GM23338 (cell line): ENCODE data around the gene MYO7B. TPM values are rescaled to one million over a fixed set of nuclear protein-coding genes. Genes with fewer than 3 reads are reported as not detected.

Experiments used
- ATAC-seq: fragments of 200-7000 bp; cut with Tn5 transposase; 3 replicates; pipeline ENCODE4 v1.9.1; 2020
- DNase-seq: peaks from one replicate; pipeline ENCODE4 v3.0.0-alpha.2; 2015; ENCODE audit warnings: low spot score
- H2AFZ ChIP-seq: fragments of 200-600 bp; sonication (generic); 2 replicates; pipeline ENCODE4 v1.8.0; 2016; ENCODE audit warnings: antibody characterized with exemption, mild to moderate bottlenecking, moderate library complexity
- H3F3A ChIP-seq: fragments of 200-600 bp; sonication (generic); replicated peaks from 2 replicates; pipeline ENCODE4 v1.8.0; 2017; ENCODE audit warnings: antibody characterized with exemption, mixed run types, low read depth
- H3K27ac ChIP-seq: fragments of 200-600 bp; sonication (generic); 2 replicates; pipeline ENCODE4 v1.6.1; 2016; ENCODE audit warnings: low read depth
- H3K27me3 ChIP-seq: fragments of 200-600 bp; sonication (generic); 2 replicates; pipeline ENCODE4 v1.8.0; 2016; ENCODE audit warnings: mild to moderate bottlenecking, mixed run types, moderate library complexity; ENCODE audit not compliant: insufficient read depth
- H3K36me3 ChIP-seq: fragments of 200-600 bp; sonication (generic); 2 replicates; pipeline ENCODE4 v1.8.0; 2016; ENCODE audit warnings: mild to moderate bottlenecking; ENCODE audit not compliant: insufficient read depth
- H3K4me1 ChIP-seq: fragments of 200-600 bp; sonication (generic); 2 replicates; pipeline ENCODE4 v1.8.0; 2016; ENCODE audit warnings: mild to moderate bottlenecking, moderate library complexity; ENCODE audit not compliant: insufficient read depth
- H3K4me2 ChIP-seq: fragments of 200-600 bp; sonication (generic); 2 replicates; pipeline ENCODE4 v1.7.1; 2017; ENCODE audit warnings: mixed run types
- H3K4me3 ChIP-seq: fragments of 200-600 bp; sonication (generic); 2 replicates; pipeline ENCODE4 v1.6.1; 2016; ENCODE audit warnings: mixed run types
- H3K79me2 ChIP-seq: fragments of 200-600 bp; sonication (generic); replicated peaks from 2 replicates; pipeline ENCODE4 v1.8.0; 2017; ENCODE audit warnings: mild to moderate bottlenecking; ENCODE audit not compliant: insufficient read depth
- H3K9me2 ChIP-seq: fragments of 200-600 bp; sonication (generic); 2 replicates; pipeline ENCODE4 v1.8.0; 2017; ENCODE audit not compliant: insufficient read depth
- H4K20me1 ChIP-seq: fragments of 200-600 bp; sonication (generic); replicated peaks from 2 replicates; pipeline ENCODE4 v1.8.0; 2017; ENCODE audit warnings: mild to moderate bottlenecking; ENCODE audit not compliant: insufficient read depth
- H3K27ac Mint-ChIP-seq: 2 replicates; pipeline ENCODE4 v1.8.0; 2020; ENCODE audit warnings: inconsistent platforms, mild to moderate bottlenecking, moderate library complexity, mixed read lengths
- H3K27me3 Mint-ChIP-seq: 3 replicates; pipeline ENCODE4 v1.8.0; 2022; ENCODE audit warnings: low read depth, mild to moderate bottlenecking, moderate library complexity, mixed read lengths, inconsistent platforms; ENCODE audit not compliant: insufficient read depth, poor library complexity
- H3K36me3 Mint-ChIP-seq: 3 replicates; pipeline ENCODE4 v1.8.0; 2021; ENCODE audit warnings: low read depth, mild to moderate bottlenecking, inconsistent platforms, moderate library complexity, mixed read lengths
- H3K4me1 Mint-ChIP-seq: 3 replicates; pipeline ENCODE4 v1.8.0; 2020; ENCODE audit warnings: mild to moderate bottlenecking, inconsistent platforms, mixed read lengths
- H3K4me3 Mint-ChIP-seq: 3 replicates; pipeline ENCODE4 v1.8.0; 2021; ENCODE audit warnings: moderate library complexity, mild to moderate bottlenecking, inconsistent platforms, mixed read lengths
- H3K9me3 Mint-ChIP-seq: 3 replicates; pipeline ENCODE4 v1.8.0; 2020; ENCODE audit warnings: moderate library complexity, mild to moderate bottlenecking, inconsistent platforms, mixed read lengths
- NANOG ChIP-seq: IDR thresholded peaks from 2 replicates; pipeline ENCODE4 v1.6.1; 2016; ENCODE audit warnings: antibody characterized with exemption, borderline replicate concordance
- ZNF114 ChIP-seq: fragments of 250-450 bp; sonication (Bioruptor Pico); IDR thresholded peaks from 2 replicates; pipeline ENCODE4 v1.5.0; 2020; ENCODE audit warnings: mild to moderate bottlenecking, moderate library complexity
- ZNF462 ChIP-seq: fragments of 250-450 bp; sonication (Bioruptor Pico); IDR thresholded peaks from 2 replicates; pipeline ENCODE4 v1.5.0; 2020; ENCODE audit warnings: mild to moderate bottlenecking, moderate library complexity
- polyA plus RNA-seq: library from polyadenylated mRNA; unstranded; fragments of >200 nt; fragmentation: Nextera tagmentation; extraction: Ambion mirVana; gene quantifications from 2 replicates; pipeline ENCODE4 v1.2.1, GENCODE V29; 2016
- total RNA-seq: library from RNA; depleted of rRNA; stranded (reverse); fragments of >200 nt; shearing (Covaris generic); gene quantifications from 2 replicates; pipeline ENCODE4 v1.2.3, GENCODE V29; 2014

MYO7B gene
- total and polyA plus RNA-seq, 2 experiments from 2014 or later: not detected

GRCh38 chr2:127680706-127681287 is 145.3 kb downstream of the MYO7B start (continued):
- TF ChIP-seq ZNF462 (CRISPR knock-in tag) (no peak), ZNF114 (CRISPR knock-in tag) (no peak)

- DNase-seq (peak; percentile 53), ATAC-seq (peak; percentile 68)
- no peak overlapping the region for H3K4me3 Mint-ChIP-seq
- no peak for TF ChIP-seq ZNF462 (CRISPR knock-in tag)
- no peak for TF ChIP-seq NANOG
- H3K4me1 Mint-ChIP-seq: peaks cover 5% of the 10 kb centered on the region; the same call in 1 of the 3 replicates
- no peak overlapping the region for H3K4me3 ChIP-seq
- no peak overlapping the region for H3K4me2 ChIP-seq
- H3K79me2 ChIP-seq: no peaks in the 10 kb centered on the region
- no peaks in the 10 kb centered on the region for H4K20me1 ChIP-seq
- H3F3A ChIP-seq: no peaks in the 10 kb centered on the region
- peaks cover 19% of the 10 kb centered on the region for H3K27me3 Mint-ChIP-seq
- no peak overlapping the region for H3K27ac ChIP-seq
- no peaks in the 10 kb centered on the region for H3K4me1 ChIP-seq
- no peak overlapping the region for H3K27ac Mint-ChIP-seq
- H3K36me3 Mint-ChIP-seq: no peaks in the 10 kb centered on the region
- peaks cover 18% of the 10 kb centered on the region for H3K27me3 ChIP-seq
- no peaks in the 10 kb centered on the region for H3K9me3 Mint-ChIP-seq
- no peaks in the 10 kb centered on the region for H3K36me3 ChIP-seq
- H3K9me2 ChIP-seq: no peaks in the 10 kb centered on the region
- peak overlapping the region; percentile 90 for H2AFZ ChIP-seq
Measured at GRCh38 chr2:127681288-127681804, 145.9 kb downstream of the MYO7B start.
